Ammon's horn (tissue), 1 donor: ENCODE results near the gene MORC1.
"Not testable (repeated sequence)": the region's sequence is repeated elsewhere in the genome, so short reads cannot be mapped to it uniquely, and the experiment has no call there.

Experiments
- DNase-seq: peaks from one replicate; pipeline ENCODE4 v3.0.0-alpha.2; 2016; ENCODE audit warnings: low spot score

Gene MORC1, protein sequence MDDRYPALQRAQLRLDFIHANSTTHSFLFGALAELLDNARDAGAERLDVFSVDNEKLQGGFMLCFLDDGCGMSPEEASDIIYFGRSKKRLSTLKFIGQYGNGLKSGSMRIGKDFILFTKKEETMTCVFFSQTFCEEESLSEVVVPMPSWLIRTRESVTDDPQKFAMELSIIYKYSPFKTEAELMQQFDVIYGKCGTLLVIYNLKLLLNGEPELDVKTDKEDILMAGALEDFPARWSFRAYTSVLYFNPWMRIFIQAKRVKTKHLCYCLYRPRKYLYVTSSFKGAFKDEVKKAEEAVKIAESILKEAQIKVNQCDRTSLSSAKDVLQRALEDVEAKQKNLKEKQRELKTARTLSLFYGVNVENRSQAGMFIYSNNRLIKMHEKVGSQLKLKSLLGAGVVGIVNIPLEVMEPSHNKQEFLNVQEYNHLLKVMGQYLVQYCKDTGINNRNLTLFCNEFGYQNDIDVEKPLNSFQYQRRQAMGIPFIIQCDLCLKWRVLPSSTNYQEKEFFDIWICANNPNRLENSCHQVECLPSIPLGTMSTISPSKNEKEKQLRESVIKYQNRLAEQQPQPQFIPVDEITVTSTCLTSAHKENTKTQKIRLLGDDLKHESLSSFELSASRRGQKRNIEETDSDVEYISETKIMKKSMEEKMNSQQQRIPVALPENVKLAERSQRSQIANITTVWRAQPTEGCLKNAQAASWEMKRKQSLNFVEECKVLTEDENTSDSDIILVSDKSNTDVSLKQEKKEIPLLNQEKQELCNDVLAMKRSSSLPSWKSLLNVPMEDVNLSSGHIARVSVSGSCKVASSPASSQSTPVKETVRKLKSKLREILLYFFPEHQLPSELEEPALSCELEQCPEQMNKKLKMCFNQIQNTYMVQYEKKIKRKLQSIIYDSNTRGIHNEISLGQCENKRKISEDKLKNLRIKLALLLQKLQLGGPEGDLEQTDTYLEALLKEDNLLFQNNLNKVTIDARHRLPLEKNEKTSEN

DNA sequence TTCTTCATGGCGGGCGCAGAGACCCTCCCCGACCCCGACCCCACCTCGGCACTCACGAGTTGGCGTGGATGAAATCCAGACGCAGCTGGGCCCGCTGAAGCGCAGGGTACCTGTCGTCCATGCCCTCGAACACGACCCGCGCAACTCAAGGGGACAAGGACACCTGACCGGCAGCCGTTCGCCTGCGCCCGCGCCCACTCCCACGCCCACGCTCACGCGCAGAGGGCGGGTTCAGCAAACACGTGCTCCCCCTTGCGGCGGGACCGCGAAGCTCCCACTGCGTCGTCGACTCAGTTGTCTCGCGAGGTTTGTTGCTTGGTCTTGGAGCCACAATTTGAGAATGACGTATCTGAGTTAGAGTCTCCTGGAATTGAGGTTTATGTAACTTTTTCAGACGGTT, at the start of gene MORC1:
TSS of gene MORC1 (minus strand) at position 196 of the 400 bp plus-strand sequence. CDS start at position 121, 75 bp downstream.
- DNase-seq = no peak

DNA sequence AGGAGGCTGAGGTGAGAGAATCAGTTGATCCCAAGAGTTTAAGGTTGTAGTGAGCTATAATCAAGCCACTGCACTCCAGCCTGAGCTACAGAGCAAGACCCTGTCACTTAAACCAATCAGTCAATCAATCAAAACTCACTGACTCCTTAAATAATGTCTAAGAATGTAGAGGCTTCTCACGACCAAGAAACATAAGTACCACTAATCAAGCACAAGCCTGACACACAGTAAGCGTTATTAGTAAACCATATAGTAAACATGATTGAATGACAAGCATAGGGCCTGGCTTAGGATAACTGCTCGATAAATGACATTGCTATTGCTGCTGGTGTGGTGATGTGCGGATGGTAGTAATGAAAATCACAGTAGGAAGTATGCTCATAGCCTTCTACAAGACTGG, 48.0 kb upstream of the MORC1 start:
- DNase-seq = no peak

DNA sequence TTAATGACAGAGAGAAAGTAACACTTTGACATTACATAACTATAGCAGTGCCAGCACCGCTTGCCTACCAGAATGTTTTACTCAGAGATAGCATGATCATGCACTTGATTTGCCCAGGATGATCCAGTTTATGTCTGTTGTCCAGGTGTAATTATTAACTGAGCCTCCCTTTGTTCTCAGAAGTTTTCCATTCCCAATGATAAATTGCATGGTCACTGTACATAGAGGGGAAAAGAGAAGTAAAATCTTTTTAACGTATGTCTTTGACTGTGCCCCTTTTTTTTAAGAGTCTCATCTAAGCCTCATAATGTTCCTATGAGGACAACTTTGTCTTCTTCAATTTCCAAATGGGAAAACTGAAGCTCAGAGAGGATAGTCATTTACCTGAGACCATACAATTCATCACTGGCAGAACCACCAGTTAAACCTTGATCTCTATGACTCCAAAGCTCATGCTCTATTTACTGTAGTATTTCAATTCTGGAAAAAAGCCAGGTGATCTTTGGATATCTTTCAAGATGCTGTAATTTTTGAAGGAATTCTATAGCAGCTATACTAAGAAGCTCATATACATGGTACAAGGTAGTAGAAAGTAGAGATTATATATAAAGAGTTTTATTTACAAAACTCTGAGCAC, 43.7 kb upstream of the MORC1 start:
- DNase-seq = no peak

DNA sequence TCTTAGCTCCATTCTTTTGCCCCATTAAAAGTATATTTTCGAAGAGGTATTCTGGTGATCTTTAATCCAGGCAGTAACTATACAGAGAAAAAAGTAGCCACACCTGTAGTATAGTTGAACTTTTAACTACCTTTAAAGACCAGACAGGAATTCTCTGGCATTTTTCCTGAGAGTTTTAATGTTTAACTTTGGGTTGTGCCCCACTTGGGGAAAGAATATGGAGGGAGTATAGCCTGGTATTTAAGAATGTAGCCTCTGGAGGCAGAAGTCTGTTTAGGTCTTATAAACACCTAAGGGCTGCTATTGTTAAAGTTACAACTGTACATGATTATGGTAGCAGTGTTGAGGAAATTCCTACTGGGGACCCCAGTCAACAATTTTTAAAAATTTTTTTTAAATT, 37.9 kb upstream of the MORC1 start:
- no peak for DNase-seq

DNA sequence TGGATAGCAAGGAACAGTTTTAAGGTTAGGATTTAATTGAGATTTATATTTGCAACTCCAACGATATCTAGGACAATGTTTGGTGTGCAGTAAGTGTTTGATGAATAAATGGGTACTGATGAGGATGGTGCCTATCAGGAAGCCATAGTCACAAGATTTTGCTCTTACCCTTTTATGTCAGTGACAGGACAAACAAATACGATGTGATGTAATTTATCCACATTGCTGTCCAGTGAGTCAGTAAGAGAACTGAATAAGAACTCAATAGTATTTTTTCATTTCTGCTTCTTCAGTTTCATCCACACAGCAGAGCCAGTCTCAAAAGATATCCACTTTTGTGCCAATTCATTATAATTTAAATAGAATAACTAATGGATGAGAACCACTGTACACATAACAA, 37.0 kb upstream of the MORC1 start:
- no peak for DNase-seq

DNA sequence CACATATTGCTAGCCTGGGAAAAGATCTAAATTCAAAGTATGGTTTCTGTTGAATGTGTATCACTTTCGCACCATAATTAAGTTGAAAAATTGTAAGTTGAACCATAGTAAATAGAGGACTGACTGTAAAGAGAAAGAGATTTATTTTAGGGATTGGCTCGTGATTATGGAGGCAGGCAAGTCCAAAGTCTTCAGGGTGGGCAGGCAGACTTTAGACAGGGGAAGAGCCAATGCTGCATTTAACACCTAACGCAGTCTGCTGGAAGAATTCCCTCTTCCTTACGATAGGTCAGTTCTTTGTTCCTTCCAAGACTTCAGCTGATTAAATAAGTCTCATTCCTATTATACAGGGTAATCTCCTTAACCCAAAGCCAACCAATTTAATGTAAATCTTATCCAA, 34.4 kb upstream of the MORC1 start:
- no peak for DNase-seq

DNA sequence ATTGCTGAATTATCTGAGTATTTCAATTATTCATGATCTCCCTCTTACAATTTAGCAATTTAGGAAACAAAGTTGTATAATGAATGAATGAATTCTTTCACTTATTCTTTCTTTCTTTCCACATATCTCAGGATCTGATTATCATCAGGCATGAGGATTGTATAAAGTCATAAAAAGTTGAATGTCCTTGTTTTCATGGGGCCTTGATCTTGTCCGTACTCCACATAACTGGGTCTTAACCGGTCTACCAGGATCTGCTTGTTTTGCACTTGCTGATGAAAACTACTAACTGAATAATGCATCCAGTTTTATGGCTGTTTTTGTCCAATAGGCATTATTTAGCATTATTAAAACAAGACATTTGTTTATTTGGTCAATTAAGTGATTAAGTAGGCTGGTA, 31.1 kb upstream of the MORC1 start:
- DNase-seq = no peak

DNA sequence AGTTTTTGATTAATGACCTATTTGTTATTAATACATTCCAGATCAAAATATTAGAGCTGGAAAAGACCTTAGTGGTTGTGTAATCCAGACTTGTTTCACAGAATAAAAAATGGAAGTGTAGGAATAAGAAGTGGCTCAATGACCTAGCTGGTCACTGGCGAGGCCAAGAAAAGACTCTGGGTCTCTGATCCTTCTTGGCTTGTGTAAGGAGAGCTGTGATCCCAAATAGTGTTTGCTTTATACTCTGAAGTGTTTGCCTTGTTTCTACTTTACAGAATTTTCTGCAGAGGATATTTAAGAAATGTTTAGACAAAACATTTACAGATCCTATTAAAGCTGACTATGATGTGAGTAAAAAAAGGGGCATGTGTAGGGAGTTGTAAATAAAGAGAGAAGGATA, 25.7 kb upstream of the MORC1 start:
- no peak for DNase-seq

DNA sequence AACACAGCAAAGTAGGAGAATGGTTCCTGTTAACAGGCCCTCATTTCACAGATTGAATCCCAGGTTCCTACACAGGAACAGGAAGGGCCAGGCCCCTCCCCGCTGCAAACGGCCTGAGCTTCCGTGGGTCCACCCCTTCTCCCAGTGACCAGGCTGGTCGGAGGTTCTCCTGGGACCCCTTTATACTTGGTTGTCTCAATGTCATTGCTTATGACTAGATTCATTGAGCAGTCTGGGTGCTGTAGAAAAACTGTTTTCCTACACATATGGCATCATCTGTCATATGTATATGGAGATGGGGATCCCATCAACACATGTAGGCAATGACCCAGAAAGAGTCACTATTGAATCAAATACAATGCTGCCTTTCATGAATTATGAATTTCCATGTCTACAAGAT, 22.4 kb upstream of the MORC1 start:
- DNase-seq = no peak

DNA sequence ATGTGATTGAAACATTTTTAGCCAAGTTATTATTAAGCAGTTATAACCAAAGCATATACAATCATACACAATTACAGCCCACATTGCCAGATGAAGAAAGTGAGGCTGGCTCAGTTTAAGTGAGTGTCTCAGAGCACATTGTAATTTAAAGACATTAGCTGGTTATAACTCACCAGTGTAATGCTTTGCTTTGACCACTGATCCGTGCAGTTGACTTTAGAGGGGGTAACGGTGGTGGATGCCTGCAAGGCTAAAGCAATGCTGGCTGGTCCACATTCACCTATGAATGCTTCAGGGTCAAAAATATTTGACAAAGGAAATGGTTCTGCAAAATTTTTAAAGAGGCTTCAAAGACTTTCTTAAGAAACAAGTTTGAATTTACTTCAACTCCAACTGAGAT, 19.8 kb upstream of the MORC1 start:
- DNase-seq = no peak

DNA sequence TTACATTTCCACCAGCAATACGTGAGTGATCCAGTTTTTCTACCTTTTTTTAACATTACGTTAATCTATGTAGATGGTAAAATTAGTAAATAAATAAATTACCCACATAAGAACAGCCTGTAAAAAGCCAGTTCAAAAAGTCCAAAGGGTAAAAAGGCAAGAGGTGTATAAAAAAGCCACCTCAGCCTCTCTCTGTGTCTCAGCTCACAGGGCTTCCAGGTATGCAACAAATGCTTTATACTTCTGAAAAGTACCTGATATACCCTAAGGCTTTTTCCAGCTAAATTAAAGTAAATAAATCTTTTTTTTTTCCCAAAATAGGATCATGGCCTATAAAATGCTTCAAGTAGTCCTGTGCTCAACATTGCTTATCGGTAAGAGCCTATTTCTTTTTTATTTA, 18.6 kb upstream of the MORC1 start, which contains the start of gene C3orf85:
TSS of gene C3orf85 (plus strand) at position 197 of the 400 bp plus-strand sequence. CDS start at position 326, 129 bp downstream.
- DNase-seq = no peak

DNA sequence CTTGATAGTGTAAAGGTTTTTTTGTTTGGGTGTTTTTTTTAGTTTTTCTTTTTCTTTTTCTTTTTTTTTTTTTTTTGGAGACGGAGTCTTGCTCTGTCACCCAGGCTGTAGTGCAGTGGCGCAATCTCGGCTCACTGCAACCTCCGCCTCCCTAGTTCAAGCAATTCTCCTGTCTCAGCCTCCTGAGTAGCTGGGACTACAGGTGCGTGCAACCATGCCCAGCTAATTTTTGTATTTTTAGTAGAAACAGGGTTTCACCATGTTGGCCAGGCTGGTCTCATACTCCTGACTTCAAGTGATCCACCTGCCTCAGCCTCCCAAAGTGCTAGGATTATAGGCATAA, 15.5 kb upstream of the MORC1 start:
- not testable (repeated sequence) for DNase-seq

DNA sequence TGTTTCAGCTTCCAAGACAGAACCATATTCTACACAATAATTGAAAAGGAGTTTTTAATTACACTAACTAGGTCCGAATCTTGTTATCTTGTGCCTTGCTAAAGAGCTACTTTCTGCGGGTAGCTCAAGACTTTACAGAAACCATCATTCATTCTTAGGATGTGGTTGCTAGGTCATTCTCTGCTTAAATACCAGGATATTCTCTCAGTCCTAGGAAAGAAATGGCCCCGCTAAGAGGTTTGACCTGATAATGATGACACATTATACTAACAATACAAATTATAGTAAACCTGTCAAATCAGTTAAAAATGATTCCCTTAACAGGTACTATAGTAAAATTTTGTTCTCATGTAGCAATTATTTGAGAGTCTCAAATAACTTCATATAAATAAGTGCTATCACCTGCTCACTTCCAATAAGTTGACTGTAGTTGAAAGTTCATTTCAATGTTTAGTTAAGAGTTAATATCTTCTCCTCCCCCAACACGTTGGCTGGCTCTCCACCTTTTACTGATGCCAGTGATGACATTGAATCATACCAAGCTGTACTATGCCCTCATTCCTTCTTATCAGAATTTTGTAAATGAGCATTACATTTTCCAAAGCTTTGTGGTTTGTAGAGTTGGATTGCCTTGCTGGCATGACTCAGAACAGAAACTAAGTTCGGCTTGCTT, 15.0 kb upstream of the MORC1 start:
- no peak for DNase-seq

DNA sequence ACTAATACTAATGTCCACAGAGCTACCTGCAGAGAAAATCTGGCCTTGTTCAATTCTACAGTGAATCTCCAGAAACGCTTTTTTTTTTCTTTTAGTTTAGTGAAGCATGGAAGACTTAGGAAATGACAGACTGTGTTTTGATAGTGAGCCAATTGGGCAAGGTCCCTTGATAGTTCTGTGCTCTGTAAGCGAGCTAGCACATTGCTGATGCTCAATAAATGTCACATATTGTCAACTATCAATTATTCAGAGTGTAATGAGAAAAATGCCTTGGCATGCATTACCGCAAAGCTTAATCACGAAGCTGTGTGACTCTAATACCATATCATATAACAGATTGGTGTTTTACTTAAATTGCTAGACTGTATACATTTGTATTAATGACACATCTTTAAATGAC, 13.3 kb upstream of the MORC1 start:
- peak; percentile 17 for DNase-seq

DNA sequence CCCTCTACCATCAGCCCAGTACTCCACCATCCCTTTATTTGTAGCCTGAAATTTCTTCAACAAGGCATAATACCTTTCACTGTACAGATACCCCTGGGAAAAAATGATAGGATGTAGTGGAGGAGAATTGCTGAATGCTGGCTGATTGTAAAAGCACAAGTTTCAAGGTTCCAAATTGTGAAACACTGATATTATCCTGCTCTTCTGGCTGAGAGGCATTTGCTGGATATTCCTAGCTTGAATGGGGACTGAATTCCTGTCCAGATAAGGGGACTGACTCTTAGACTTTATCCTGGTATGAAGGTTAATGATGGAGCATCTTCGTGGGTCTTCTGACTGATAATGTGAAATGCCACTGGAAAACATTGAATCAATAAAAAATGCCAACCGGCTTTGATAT, 9.6 kb upstream of the MORC1 start:
- no peak for DNase-seq

DNA sequence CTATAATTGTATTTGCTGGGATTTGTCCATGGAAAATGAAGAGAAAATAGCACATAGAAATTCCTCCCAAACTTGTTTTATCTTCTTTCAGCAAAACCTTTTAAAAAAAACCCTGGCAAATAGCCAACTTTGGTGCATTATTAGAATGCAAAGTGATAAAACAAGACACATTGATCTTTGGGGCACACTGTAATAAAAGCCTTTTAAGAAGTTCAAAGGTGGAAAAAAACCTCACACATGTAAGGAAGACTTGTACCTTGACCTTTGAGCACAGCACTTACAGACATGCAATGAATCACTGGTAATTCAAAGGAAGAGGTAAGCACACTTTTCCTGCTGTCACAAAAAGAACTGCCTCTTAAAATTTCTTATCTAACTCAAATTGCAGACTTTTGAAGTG, 8.0 kb upstream of the MORC1 start:
- DNase-seq = no peak

DNA sequence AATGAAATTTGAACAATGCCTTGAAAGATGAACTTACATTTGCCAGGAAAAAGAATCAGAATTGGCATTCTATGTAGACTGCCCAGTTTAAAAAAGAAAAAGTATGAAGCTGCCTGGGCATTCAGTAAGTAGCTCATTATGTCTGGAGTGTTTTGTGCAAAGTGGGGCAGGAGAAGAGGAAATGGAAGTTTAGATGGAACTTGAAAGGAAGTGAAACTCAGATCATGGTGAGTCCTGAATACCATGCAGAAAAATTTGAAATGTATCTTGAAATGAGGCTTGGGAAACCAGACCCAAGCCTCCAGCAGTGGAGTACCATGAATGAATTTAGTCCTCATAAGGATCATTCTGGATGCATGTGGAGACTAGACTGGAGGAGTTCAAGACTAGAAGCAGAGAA, 4.8 kb upstream of the MORC1 start:
- DNase-seq = peak; percentile 12

DNA sequence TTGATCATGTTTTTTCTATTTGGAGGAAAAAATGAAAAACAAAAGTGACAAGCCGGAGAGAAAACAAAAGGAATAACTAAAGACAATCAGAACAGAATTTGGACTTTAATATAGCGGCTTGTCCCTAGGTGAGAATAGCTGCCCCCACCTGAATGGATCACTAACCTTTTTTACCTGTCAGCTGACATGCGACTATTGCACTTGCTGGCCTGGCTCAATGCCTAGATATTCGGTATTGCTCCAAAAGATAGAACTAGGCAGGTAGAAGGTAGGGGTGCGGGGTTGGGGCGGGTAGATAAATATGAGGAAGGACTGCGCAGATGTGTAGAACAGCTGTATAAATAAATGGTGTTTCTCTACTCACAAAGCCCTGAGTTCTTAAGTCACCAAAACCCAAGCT, 650 bp upstream of the MORC1 start:
- no peak for DNase-seq

DNA sequence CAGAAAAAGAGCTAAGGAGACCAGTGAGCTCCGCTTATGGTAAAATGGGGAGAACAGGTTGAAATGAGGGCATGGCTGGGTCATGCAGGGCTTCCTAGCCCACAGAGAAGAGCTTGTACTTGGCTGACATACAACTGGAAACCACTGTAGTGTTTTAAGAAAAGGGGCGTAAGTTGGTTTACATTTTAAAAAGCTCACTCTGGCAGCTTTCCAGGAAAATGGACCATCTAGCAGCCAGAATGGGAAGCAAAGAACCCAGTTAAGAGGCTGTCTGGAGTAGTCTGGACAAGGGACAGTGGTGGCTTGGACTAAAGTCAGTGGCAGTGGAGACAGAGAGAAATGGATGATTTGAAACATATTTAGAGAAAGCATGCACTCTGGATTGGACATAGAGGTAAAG, 1.9 kb downstream of the MORC1 start:
- DNase-seq = no peak

DNA sequence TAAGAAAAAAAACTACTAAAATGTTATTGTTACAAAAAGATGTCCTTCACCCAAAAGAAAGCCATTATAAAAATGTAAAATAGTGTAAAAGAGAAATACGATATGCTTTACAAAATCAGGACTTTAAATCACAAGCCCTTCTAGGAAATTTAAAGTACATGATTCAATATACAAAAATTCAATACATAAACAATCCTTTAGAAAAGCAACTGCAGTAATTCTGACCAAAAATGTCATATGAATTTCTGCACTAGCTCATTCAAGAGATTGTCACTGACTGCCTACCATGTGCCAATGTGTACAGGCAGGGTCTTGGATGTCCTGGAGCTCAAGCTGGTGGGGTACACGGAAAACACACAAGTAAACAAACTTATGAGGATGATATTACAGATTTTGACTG, 2.5 kb downstream of the MORC1 start:
- no peak for DNase-seq

DNA sequence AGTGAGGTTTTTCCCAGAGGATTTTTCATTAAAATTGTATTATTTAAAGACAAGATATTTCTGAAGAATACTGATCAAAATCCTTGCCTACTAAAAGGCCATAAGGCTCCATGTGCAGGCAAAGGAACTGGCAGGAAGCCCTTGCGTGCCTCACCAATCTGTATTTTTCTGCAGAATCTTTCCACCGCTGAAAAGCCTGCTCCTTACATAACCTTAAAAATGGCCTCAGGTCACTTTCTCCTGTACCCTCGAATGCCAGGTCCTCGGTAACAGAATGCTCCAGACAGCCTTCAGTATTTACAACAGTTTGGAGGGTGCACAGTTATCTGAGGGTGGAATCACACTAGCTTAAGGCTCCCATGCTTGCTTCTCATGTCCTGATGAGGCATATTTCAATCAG, 3.2 kb downstream of the MORC1 start:
- no peak for DNase-seq
